ENCODE measurements around the gene SLC23A1.

Gene SLC23A1

GRCh38 chr5:139376364-139376763, 6.7 kb downstream of the SLC23A1 start:
- TF ChIP-seq TCF4 (CRISPR knock-in tag; IDR thresholded peaks at IDR 0.05; ENCODE audit: borderline replicate concordance) (no peak), ZNF8 (CRISPR knock-in tag; IDR thresholded peaks at IDR 0.05) (no peak), RARB (CRISPR knock-in tag; IDR thresholded peaks at IDR 0.05) (no peak), ARNTL (CRISPR knock-in tag; IDR thresholded peaks at IDR 0.05; ENCODE audit: borderline replicate concordance, low read depth) (no peak), PPARA (CRISPR knock-in tag; IDR thresholded peaks at IDR 0.05; ENCODE audit: borderline replicate concordance) (no peak), ZNF70 (CRISPR knock-in tag; IDR thresholded peaks at IDR 0.05) (no peak), OSR1 (CRISPR knock-in tag; IDR thresholded peaks at IDR 0.05) (no peak)
- TF ChIP-seq, protein P1, sequence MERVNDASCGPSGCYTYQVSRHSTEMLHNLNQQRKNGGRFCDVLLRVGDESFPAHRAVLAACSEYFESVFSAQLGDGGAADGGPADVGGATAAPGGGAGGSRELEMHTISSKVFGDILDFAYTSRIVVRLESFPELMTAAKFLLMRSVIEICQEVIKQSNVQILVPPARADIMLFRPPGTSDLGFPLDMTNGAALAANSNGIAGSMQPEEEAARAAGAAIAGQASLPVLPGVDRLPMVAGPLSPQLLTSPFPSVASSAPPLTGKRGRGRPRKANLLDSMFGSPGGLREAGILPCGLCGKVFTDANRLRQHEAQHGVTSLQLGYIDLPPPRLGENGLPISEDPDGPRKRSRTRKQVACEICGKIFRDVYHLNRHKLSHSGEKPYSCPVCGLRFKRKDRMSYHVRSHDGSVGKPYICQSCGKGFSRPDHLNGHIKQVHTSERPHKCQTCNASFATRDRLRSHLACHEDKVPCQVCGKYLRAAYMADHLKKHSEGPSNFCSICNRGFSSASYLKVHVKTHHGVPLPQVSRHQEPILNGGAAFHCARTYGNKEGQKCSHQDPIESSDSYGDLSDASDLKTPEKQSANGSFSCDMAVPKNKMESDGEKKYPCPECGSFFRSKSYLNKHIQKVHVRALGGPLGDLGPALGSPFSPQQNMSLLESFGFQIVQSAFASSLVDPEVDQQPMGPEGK (CRISPR knock-in tag; IDR thresholded peaks at IDR 0.05; ENCODE audit: borderline replicate concordance) = no peak
- no peak for ATAC-seq

- ATAC-seq = no peak
Observed at GRCh38 chr5:139374909-139375308, 8.2 kb downstream of the SLC23A1 start.

GRCh38 chr5:139371482-139372435, 11.3 kb downstream of the SLC23A1 start:
- TF ChIP-seq GLIS3 (CRISPR knock-in tag; IDR thresholded peaks at IDR 0.05) (no peak), TOX (CRISPR knock-in tag; IDR thresholded peaks at IDR 0.05; ENCODE audit: borderline replicate concordance) (no peak), ISL1 (CRISPR knock-in tag; IDR thresholded peaks at IDR 0.05) (no peak), SNAI2 (CRISPR knock-in tag; IDR thresholded peaks at IDR 0.05) (no peak), OSR1 (CRISPR knock-in tag; IDR thresholded peaks at IDR 0.05) (no peak), CSRNP3 (CRISPR knock-in tag; IDR thresholded peaks at IDR 0.05) (no peak), ZNF565 (CRISPR knock-in tag; conservative IDR thresholded peaks at IDR 0.05; ENCODE audit: low read depth) (no peak), CSDC2 (CRISPR knock-in tag; IDR thresholded peaks at IDR 0.05) (no peak), ARNTL (CRISPR knock-in tag; IDR thresholded peaks at IDR 0.05; ENCODE audit: borderline replicate concordance, low read depth) (no peak), RARB (CRISPR knock-in tag; IDR thresholded peaks at IDR 0.05) (no peak), ZFP30 (CRISPR knock-in tag; IDR thresholded peaks at IDR 0.05) (no peak)
- TF ChIP-seq, protein P2, sequence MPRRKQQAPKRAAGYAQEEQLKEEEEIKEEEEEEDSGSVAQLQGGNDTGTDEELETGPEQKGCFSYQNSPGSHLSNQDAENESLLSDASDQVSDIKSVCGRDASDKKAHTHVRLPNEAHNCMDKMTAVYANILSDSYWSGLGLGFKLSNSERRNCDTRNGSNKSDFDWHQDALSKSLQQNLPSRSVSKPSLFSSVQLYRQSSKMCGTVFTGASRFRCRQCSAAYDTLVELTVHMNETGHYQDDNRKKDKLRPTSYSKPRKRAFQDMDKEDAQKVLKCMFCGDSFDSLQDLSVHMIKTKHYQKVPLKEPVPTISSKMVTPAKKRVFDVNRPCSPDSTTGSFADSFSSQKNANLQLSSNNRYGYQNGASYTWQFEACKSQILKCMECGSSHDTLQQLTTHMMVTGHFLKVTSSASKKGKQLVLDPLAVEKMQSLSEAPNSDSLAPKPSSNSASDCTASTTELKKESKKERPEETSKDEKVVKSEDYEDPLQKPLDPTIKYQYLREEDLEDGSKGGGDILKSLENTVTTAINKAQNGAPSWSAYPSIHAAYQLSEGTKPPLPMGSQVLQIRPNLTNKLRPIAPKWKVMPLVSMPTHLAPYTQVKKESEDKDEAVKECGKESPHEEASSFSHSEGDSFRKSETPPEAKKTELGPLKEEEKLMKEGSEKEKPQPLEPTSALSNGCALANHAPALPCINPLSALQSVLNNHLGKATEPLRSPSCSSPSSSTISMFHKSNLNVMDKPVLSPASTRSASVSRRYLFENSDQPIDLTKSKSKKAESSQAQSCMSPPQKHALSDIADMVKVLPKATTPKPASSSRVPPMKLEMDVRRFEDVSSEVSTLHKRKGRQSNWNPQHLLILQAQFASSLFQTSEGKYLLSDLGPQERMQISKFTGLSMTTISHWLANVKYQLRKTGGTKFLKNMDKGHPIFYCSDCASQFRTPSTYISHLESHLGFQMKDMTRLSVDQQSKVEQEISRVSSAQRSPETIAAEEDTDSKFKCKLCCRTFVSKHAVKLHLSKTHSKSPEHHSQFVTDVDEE (CRISPR knock-in tag; IDR thresholded peaks at IDR 0.05) = no peak
- no peak for ATAC-seq

More at GRCh38 chr5:139374909-139375308, 8.2 kb downstream of the SLC23A1 start:
- TF ChIP-seq TCF4 (CRISPR knock-in tag; IDR thresholded peaks at IDR 0.05; ENCODE audit: borderline replicate concordance) (no peak), SNAI2 (CRISPR knock-in tag; IDR thresholded peaks at IDR 0.05) (no peak), ZNF8 (CRISPR knock-in tag; IDR thresholded peaks at IDR 0.05) (no peak)

DNA sequence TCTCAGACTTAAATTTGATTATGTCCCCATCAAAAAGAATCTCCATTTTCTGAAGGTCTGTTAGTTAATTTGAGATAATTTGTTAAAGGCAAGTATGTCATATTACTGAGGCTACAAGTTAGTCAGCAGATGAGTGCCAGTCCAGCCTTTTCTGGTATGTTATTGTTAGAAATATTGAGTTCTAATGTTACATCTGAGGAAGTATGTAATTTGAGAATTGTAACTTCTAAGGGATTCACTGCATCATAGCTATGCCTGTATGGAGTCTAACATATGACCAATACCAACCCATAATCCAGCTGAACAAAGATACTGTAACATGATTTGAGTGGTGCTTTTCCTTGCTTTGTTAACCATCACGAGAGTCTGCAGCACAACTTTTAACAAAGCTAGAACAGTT, 13.9 kb downstream of the SLC23A1 start:
- peak; percentile 78 for ATAC-seq

More for the DNA sequence above, 13.9 kb downstream of the SLC23A1 start:
- TF ChIP-seq RARB (CRISPR knock-in tag; IDR thresholded peaks at IDR 0.05) (no peak), ISL1 (CRISPR knock-in tag; IDR thresholded peaks at IDR 0.05) (no peak), CSRNP3 (CRISPR knock-in tag; IDR thresholded peaks at IDR 0.05) (no peak), BACH2 (CRISPR knock-in tag; IDR thresholded peaks at IDR 0.05; ENCODE audit: borderline replicate concordance) (no peak), POU6F1 (CRISPR knock-in tag; IDR thresholded peaks at IDR 0.05; ENCODE audit: borderline replicate concordance, low read depth) (no peak), ZNF8 (CRISPR knock-in tag; IDR thresholded peaks at IDR 0.05) (no peak)
